Testis (tissue), 2 donors: ENCODE measurements around the gene SIVA1.

ENCODE experiments used
- POLR2A ChIP-seq: fragments of 450-650 bp; IDR thresholded peaks from one replicate; pipeline ENCODE4 v1.6.1; 2017; ENCODE audit warnings: antibody characterized with exemption, mild to moderate bottlenecking, moderate library complexity
- TF ChIP-seq, protein P1 (sequence below), 3 experiments: fragments of 450-650 bp in 2 of 3; fragments of 200-600 bp in 1 of 3; sonication (generic) in 1 of 3; IDR thresholded peaks; one replicate each; pipeline ENCODE4 v1.5.1; 2016 to 2019; ENCODE audit warnings: antibody characterized with exemption in 3 of 3, mild to moderate bottlenecking in 2 of 3, moderate library complexity in 1 of 3

DNA sequence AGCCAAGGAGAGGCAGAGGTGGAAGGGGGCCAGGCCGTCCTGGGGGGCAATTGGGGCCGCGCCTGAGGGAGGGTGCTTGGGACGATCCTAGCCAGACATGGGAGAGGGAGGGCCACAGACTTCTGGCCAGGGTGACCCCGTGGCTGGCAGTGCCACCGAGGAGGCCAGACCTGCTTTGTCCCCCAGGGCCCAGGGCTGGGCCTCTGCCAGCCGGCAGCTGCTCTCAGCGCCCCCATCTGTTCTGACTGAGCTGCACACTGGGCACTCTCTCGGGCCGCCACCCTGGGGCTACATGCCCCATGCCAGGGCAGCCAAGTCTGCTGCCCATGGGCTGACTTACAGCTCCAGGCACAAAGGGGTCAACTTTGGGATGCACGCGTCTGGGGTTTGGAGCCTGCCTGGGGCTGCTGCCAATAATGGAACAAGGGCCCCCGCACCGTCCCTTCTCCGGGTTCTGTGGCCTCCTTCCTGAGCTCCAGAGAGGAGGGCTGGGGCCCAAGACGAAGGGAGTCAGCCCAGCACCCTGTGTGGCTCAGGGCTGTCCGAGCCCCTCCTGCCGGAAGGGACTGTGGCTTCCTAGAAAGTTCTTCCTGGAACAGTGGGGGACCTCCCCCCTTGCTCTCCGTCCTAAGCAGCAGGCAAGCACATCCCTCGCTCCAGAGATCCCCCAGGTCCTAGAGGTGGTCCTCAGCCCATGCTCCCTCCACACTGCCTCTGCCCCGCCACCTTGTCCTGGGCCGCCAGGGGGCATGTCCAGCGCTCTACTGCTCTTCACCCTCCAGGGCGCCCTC lies 27.8 kb upstream of the SIVA1 start:
- TF ChIP-seq, protein P1, sequence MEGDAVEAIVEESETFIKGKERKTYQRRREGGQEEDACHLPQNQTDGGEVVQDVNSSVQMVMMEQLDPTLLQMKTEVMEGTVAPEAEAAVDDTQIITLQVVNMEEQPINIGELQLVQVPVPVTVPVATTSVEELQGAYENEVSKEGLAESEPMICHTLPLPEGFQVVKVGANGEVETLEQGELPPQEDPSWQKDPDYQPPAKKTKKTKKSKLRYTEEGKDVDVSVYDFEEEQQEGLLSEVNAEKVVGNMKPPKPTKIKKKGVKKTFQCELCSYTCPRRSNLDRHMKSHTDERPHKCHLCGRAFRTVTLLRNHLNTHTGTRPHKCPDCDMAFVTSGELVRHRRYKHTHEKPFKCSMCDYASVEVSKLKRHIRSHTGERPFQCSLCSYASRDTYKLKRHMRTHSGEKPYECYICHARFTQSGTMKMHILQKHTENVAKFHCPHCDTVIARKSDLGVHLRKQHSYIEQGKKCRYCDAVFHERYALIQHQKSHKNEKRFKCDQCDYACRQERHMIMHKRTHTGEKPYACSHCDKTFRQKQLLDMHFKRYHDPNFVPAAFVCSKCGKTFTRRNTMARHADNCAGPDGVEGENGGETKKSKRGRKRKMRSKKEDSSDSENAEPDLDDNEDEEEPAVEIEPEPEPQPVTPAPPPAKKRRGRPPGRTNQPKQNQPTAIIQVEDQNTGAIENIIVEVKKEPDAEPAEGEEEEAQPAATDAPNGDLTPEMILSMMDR (IDR thresholded peaks at IDR 0.05) = no peak
- no peak for TF ChIP-seq POLR2A
